NCI-H146 (cell line): ENCODE results near the gene GNL2.
"Not testable (repeated sequence)": the region's sequence is repeated elsewhere in the genome, so short reads cannot be mapped to it uniquely, and the experiment has no call there.

ENCODE experiments used
- DNase-seq: peaks from one replicate; lab custom pipeline; 2025; lab: John Stamatoyannopoulos, UW

The GNL2 gene

GRCh38 chr1:37606481-37607263 lies 10.9 kb upstream of the GNL2 start:
- DNase-seq: no peak

GRCh38 chr1:37605806-37606474 lies 10.2 kb upstream of the GNL2 start:
- DNase-seq: no peak

GRCh38 chr1:37605061-37605650 lies 9.4 kb upstream of the GNL2 start:
- no peak for DNase-seq

- peak; percentile 47 for DNase-seq
Observed at GRCh38 chr1:37602750-37603694, 7.3 kb upstream of the GNL2 start.

- no peak for DNase-seq
Observed at GRCh38 chr1:37601441-37601840, 5.7 kb upstream of the GNL2 start.

GRCh38 chr1:37599940-37600339 lies 4.2 kb upstream of the GNL2 start:
- DNase-seq: no peak

GRCh38 chr1:37596182-37596667 lies 488 bp upstream of the GNL2 start:
- no peak for DNase-seq

GRCh38 chr1:37593726-37594125 lies 2.0 kb downstream of the GNL2 start:
- no peak for DNase-seq

GRCh38 chr1:37588939-37589338 lies 6.8 kb downstream of the GNL2 start:
- DNase-seq: no peak

GRCh38 chr1:37584544-37584943 lies 11.2 kb downstream of the GNL2 start:
- DNase-seq: not testable (repeated sequence)

GRCh38 chr1:37575692-37576091 lies 20.0 kb downstream of the GNL2 start:
- DNase-seq: no peak

GRCh38 chr1:37574834-37575480 lies 20.8 kb downstream of the GNL2 start:
- no peak for DNase-seq

- DNase-seq: no peak
Observed at GRCh38 chr1:37570528-37571334, 25.0 kb downstream of the GNL2 start.

GRCh38 chr1:37567023-37567422 lies 28.7 kb downstream of the GNL2 start:
- no peak for DNase-seq

GRCh38 chr1:37564892-37565291 lies 30.8 kb downstream of the GNL2 start:
- DNase-seq: no peak

- no peak for DNase-seq
Observed at GRCh38 chr1:37562984-37563383, 32.8 kb downstream of the GNL2 start.

- no peak for DNase-seq
Observed at GRCh38 chr1:37561133-37562132, 34.3 kb downstream of the GNL2 start.

- DNase-seq: no peak
Observed at GRCh38 chr1:37560401-37561132, 35.2 kb downstream of the GNL2 start.
